ENCODE measurements around the gene ATN1.

The ATN1 gene

DNA sequence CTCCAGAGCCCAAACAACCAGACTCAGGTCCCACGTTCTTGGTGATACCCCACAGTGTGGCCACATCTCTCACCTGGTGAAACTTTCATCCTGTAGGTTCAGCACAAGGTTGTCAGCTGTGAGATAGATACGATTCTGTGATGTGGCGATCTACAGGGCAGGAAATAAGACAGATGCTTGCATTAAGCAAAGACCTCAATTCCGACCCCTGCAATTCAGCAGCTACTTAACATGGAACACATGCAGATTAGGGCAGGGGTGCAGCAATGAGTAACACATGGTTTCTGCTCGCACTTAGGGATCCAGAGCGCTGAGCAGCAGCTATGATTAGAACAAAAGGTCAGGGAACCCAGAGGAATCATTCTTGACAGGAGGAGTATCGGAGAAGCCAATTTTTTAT, 38.6 kb downstream of the ATN1 start:
- Histone ChIP-seq H3K36me3 (ENCODE audit: control insufficient read depth in 2 of 2, insufficient read depth in 1 of 2, low read length in 2 of 2) (peaks cover 14 to 55% of the 10 kb centered on the region in 2 experiments), H3K27ac (ENCODE audit: extremely low read depth, low read depth, low read length) (0 out of 2 replicates have a peak overlapping the region, but pooled peaks have one; percentile 0)
- no peak for TF ChIP-seq ZNF157 (tag by site-specific recombination; IDR thresholded peaks at IDR 0.05)
- TF ChIP-seq ZNF174 (tag by site-specific recombination; IDR thresholded peaks at IDR 0.05): no peak
- peak; percentile 99 for TF ChIP-seq ZNF600 (tag by site-specific recombination; IDR thresholded peaks at IDR 0.05)

DNA sequence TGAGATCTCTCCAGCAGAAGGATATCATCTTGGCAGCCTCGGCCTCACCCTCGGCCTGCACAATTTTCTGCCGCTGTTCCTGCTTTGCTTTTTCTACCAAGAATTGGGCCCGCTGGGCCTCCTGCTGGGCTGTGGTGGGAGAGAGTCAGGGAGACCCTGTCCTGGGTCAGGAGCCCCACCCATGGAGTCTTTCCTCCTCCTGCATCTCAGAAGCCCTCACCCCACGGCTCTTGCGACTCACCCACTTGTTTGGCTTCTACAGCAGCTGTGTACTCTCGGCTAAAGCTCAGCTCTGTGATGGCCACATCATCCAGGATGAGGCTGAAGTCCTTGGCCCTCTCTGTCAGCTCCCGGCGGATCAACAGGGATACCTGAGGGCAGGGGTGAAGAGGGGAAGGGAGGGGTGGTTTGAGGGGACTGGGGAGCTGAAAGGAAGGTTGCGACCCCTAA, 39.9 kb downstream of the ATN1 start:
- CTCF ChIA-PET: interaction anchor here (0.7 to 2.7 kb wide), 5 partner anchors 23 to 146 kb away, joined by 3 to 41 read pairs (median 5); partner anchors contain the start of genes C12orf57, C1RL and RNU7-1
- no peaks in the 10 kb centered on the region for H3K9me3 ChIP-seq (ENCODE audit: control insufficient read depth, insufficient read depth, low read depth, low read length)
- POLR2A ChIA-PET: interaction anchor here (1.0 to 2.4 kb wide), 3 partner anchors 22 to 51 kb away, joined by 3 to 32 read pairs (median 3); partner anchors contain the start of genes C12orf57, LPCAT3 and RNU7-1
- no peak for TF ChIP-seq ZNF16 (tag by site-specific recombination; IDR thresholded peaks at IDR 0.05; ENCODE audit: low read depth)
- no peak for TF ChIP-seq ZBTB21 (tag by site-specific recombination; IDR thresholded peaks at IDR 0.05)
- no peak for TF ChIP-seq ZNF785 (tag by site-specific recombination; IDR thresholded peaks at IDR 0.05)
- no peak for TF ChIP-seq ZNF561 (tag by site-specific recombination; IDR thresholded peaks at IDR 0.05; ENCODE audit: borderline replicate concordance)
- no peak for TF ChIP-seq ZBTB1 (tag by site-specific recombination; IDR thresholded peaks at IDR 0.05)
- no peak for TF ChIP-seq RBAK (tag by site-specific recombination; IDR thresholded peaks at IDR 0.05)
- TF ChIP-seq ZNF416 (tag by site-specific recombination; IDR thresholded peaks at IDR 0.05): no peak
- no peak for TF ChIP-seq ZNF350 (tag by site-specific recombination; IDR thresholded peaks at IDR 0.05)
- TF ChIP-seq, protein P1, sequence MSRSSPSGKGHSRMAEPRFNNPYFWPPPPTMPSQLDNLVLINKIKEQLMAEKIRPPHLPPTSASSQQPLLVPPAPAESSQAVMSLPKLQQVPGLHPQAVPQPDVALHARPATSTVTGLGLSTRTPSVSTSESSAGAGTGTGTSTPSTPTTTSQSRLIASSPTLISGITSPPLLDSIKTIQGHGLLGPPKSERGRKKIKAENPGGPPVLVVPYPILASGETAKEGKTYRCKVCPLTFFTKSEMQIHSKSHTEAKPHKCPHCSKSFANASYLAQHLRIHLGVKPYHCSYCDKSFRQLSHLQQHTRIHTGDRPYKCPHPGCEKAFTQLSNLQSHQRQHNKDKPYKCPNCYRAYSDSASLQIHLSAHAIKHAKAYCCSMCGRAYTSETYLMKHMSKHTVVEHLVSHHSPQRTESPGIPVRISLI (tag by site-specific recombination; IDR thresholded peaks at IDR 0.05): no peak
- no peak for TF ChIP-seq ZNF549 (tag by site-specific recombination; IDR thresholded peaks at IDR 0.05)
- TF ChIP-seq ZNF174 (tag by site-specific recombination; IDR thresholded peaks at IDR 0.05): no peak
- no peak for TF ChIP-seq ZNF660 (tag by site-specific recombination; IDR thresholded peaks at IDR 0.05)
- TF ChIP-seq TCF7L2 (IDR thresholded peaks at IDR 0.05; ENCODE audit: borderline replicate concordance, low read depth, low read length): no peak
- TF ChIP-seq ZNF23 (tag by site-specific recombination; IDR thresholded peaks at IDR 0.05; ENCODE audit: borderline replicate concordance): no peak
- no peak for TF ChIP-seq ZNF184 (tag by site-specific recombination; IDR thresholded peaks at IDR 0.05)
- TF ChIP-seq GLI4 (tag by site-specific recombination; IDR thresholded peaks at IDR 0.05): no peak
- H3K4me1 ChIP-seq (ENCODE audit: control insufficient read depth, insufficient read depth, low read length): 0 out of 2 replicates have a peak, but pooled peaks cover 4% of the 10 kb centered on the region
- no peak overlapping the region for H3K4me3 ChIP-seq (ENCODE audit: low read depth, low read length)
- H3K36me3 ChIP-seq (ENCODE audit: control insufficient read depth in 2 of 2, insufficient read depth in 1 of 2, low read length in 2 of 2): peaks cover 14 to 60% of the 10 kb centered on the region in 2 experiments
- peak overlapping the region; percentile 9; the same call in 1 of the 2 replicates for H3K27ac ChIP-seq (ENCODE audit: extremely low read depth, low read depth, low read length)

More for the DNA sequence above, 38.6 kb downstream of the ATN1 start:
- Histone ChIP-seq H3K9me3 (ENCODE audit: control insufficient read depth, insufficient read depth, low read depth, low read length) (no peaks in the 10 kb centered on the region), H3K4me3 (ENCODE audit: low read depth, low read length) (no peak overlapping the region), H3K4me1 (ENCODE audit: control insufficient read depth, insufficient read depth, low read length) (peaks cover 2% of the 10 kb centered on the region; the same call in 1 of the 2 replicates)
- CTCF ChIA-PET: interaction anchor here (0.6 to 7.7 kb wide), 10 partner anchors 10 to 640 kb away, joined by 3 to 138 read pairs (median 4); partner anchors contain the start of genes C12orf57 and RNU7-1
- POLR2A ChIA-PET: interaction anchor here (0.5 to 4.1 kb wide), 3 partner anchors 21 to 93 kb away, joined by 3 to 67 read pairs (median 16); partner anchors contain the start of genes C12orf57, RNU7-1 and SPSB2

DNA sequence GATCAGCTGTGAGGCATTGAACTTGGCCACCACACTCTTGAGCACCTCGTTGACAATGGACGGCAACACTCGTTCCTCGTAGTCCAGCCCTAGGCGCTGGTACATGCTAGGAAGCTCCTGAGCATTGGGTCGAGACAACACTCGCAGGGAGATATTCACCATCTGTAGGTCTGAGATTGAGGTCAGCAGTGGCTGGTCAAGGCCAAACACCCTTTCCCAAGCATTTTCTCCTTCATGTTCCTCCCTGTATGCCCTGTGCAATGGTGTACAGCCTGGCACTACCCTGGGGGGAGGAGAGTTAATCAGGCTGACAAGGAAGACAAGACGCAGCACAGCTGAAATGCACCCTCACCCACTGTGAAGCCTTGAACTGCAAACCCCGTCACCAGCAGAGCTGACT, 40.7 kb downstream of the ATN1 start:
- Histone ChIP-seq H3K36me3 (ENCODE audit: control insufficient read depth in 2 of 2, insufficient read depth in 1 of 2, low read length in 2 of 2) (peaks cover 14 to 64% of the 10 kb centered on the region in 2 experiments), H3K4me3 (ENCODE audit: low read depth, low read length) (no peak overlapping the region), H3K4me1 (ENCODE audit: control insufficient read depth, insufficient read depth, low read length) (0 out of 2 replicates have a peak, but pooled peaks cover 4% of the 10 kb centered on the region), H3K9me3 (ENCODE audit: control insufficient read depth, insufficient read depth, low read depth, low read length) (no peaks in the 10 kb centered on the region), H3K27ac (ENCODE audit: extremely low read depth, low read depth, low read length) (0 out of 2 replicates have a peak overlapping the region, but pooled peaks have one; percentile 18)
- ChIA-PET CTCF (interaction anchor here (0.6 to 2.7 kb wide), 10 partner anchors 17 to 145 kb away, joined by 3 to 41 read pairs (median 4); partner anchors contain the start of genes C12orf57, C1R, C1RL and RNU7-1), POLR2A (interaction anchor here (1.0 to 2.4 kb wide), 4 partner anchors 23 to 50 kb away, joined by 3 to 32 read pairs (median 4); partner anchors contain the start of genes C12orf57, LPCAT3 and RNU7-1)
- no peak for TF ChIP-seq TRIM28 (IDR thresholded peaks at IDR 0.05; ENCODE audit: borderline replicate concordance, low read length)
- no peak for TF ChIP-seq ZNF133 (tag by site-specific recombination; IDR thresholded peaks at IDR 0.05)
- TF ChIP-seq ZNF529 (tag by site-specific recombination; IDR thresholded peaks at IDR 0.05; ENCODE audit: insufficient replicate concordance): no peak
- TF ChIP-seq ZNF701 (tag by site-specific recombination; IDR thresholded peaks at IDR 0.05): no peak
- TF ChIP-seq, protein P2, sequence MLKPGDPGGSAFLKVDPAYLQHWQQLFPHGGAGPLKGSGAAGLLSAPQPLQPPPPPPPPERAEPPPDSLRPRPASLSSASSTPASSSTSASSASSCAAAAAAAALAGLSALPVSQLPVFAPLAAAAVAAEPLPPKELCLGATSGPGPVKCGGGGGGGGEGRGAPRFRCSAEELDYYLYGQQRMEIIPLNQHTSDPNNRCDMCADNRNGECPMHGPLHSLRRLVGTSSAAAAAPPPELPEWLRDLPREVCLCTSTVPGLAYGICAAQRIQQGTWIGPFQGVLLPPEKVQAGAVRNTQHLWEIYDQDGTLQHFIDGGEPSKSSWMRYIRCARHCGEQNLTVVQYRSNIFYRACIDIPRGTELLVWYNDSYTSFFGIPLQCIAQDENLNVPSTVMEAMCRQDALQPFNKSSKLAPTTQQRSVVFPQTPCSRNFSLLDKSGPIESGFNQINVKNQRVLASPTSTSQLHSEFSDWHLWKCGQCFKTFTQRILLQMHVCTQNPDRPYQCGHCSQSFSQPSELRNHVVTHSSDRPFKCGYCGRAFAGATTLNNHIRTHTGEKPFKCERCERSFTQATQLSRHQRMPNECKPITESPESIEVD (tag by site-specific recombination; IDR thresholded peaks at IDR 0.05): no peak
- no peak for TF ChIP-seq EGR2 (tag by site-specific recombination; IDR thresholded peaks at IDR 0.05; ENCODE audit: low read depth)
